Fibroblast of skin of scalp (primary cell): ENCODE data around the gene IGF2BP2.
"Not testable (repeated sequence)": the region's sequence is repeated elsewhere in the genome, so short reads cannot be mapped to it uniquely, and the experiment has no call there.

Experiments
- DNase-seq: peaks from one replicate; pipeline ENCODE4 v3.0.0-alpha.2; 2013

The IGF2BP2 gene

GRCh38 chr3:185837414-185837813 is 12.6 kb upstream of the IGF2BP2 start:
- DNase-seq = no peak

DNA sequence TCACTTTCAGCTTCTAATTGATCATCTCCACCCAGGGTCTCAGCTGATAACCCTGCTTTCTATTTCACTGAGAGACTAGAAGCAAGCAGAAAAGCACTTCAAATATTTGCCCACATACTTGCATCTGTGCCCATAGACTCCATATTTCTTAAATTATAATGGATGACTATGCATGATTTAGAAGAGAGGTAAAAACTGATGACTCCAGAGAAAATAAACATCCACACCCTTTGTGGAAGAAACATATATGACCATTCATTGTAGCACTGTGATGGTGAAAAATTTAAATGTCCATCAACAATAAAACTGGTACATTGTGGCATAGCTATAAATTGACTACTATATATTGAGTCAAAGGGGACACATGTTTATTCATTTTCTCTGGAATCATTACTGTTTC is 7.1 kb upstream of the IGF2BP2 start:
- DNase-seq = no peak

- no peak for DNase-seq
Observed at GRCh38 chr3:185831195-185831594, 6.4 kb upstream of the IGF2BP2 start.

GRCh38 chr3:185830018-185830797 is 5.4 kb upstream of the IGF2BP2 start:
- DNase-seq = no peak

- DNase-seq = no peak
Observed at GRCh38 chr3:185828755-185829154, 3.9 kb upstream of the IGF2BP2 start.

GRCh38 chr3:185827595-185828344 is 2.9 kb upstream of the IGF2BP2 start:
- no peak for DNase-seq

GRCh38 chr3:185825639-185826481 is 1.0 kb upstream of the IGF2BP2 start:
- peak; percentile 40 for DNase-seq

DNA sequence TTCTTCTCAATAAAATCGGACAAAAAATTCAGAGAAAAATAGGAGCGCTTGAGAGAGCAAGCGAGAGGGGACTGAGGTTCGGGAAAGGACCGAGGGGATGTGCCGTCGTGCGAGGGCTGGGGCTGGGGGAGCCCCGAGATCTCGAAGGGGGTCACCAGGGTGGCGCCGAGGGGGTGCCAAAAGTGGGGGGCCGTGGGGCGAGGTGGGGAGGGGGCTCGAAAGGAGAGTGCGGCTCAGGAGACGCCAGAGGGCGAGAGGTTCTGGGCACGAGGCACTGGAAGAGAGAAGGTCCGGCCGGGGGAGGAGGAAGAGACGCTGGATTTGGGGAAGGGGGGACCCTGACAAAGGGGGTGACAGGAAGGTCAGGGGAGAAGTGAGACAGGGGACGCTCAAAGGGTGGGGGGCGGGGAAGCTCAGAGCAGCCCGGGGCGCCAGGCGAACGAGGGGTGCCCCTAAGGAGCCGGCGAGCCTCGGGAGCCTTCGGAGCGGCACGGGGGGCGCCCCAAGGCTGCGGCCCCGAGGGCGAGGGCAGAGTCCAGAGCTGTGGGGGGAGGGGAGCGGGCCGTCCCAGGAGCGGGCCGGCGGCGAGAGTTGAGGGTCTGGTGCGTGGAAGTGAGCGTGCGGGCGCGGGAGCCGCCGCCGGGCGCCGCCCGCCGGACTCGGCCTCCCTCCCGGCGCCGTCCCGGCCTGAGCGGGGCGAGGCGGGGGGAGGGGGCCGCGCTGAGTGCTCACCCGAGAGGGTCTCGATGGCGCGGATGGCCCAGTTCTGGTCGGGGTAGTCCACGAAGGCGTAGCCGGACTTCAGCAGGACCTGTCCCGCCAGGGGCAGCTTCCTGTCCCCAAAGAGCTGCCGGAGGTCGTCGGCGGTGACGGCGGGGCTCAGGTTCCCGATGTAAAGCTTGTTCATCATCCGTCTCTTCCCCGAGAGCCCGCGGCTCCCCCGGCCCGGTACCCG is 514 bp downstream of the IGF2BP2 start:
- peak; percentile 10 for DNase-seq

- DNase-seq = peak; percentile 45
Observed at GRCh38 chr3:185823078-185824044, 1.5 kb downstream of the IGF2BP2 start.

- peak; percentile 75 for DNase-seq
Observed at GRCh38 chr3:185822221-185823000, 2.4 kb downstream of the IGF2BP2 start.

DNA sequence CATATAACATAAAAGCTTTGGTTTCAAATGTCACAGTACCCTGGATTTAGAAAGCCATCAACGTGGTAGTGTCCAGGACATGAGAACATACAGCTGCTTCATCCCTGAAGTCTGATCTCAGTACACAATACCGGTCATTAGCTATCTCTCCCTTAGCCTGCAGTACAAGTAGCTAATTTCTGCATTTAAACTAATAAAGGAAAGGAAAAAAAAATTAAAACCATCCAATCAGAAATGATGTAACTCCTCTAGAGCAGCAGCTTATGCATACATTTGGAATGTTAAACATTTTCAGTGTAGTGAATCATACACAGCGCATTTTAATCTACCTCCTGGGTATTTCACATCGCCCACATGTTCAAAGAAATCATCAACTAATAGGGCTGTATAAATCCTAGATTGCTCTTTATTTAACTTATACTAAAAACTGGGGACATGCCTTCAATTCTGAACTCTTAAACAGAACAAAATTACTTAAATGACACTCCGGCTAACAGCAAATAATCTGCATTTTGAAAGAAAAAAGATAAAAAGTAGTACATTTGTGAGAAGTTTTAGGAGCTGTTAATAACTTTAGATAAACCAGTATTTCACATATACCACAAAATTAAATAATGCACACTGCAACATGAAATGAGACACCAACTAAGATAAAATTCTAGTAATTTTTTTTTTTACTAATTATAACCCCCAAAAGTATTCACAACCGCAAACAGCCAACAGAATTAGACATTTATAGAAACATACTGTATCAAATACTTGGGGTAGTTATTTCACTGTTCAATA is 3.7 kb downstream of the IGF2BP2 start:
- peak; percentile 91 for DNase-seq

DNA sequence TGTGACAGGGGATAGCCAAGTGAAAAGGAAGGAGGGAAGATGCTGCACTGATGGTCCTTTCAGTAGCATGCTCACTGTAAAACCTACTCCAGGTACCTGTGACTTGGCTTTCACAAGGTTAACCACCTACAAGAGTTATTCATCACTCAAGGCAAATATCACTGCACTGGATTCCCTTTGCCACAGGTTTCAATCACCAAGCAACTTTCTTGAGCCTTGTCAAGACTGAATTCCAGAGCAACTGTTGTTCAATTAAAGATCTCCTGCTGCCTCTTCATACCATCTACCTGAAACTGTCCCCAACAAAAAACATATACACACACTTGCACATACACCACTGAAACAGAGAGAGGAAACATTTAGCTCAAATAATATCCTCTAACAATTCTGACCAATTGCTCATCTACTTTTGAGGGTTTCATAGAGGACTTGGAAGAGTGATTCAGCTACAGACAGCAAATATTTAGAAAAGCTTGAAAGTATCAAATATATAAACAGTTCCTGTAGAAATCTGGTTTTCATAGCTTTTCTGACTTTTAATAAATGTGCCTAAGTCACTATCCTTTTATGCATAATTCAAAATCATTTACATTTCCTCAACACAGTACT is 6.5 kb downstream of the IGF2BP2 start:
- DNase-seq = no peak

DNA sequence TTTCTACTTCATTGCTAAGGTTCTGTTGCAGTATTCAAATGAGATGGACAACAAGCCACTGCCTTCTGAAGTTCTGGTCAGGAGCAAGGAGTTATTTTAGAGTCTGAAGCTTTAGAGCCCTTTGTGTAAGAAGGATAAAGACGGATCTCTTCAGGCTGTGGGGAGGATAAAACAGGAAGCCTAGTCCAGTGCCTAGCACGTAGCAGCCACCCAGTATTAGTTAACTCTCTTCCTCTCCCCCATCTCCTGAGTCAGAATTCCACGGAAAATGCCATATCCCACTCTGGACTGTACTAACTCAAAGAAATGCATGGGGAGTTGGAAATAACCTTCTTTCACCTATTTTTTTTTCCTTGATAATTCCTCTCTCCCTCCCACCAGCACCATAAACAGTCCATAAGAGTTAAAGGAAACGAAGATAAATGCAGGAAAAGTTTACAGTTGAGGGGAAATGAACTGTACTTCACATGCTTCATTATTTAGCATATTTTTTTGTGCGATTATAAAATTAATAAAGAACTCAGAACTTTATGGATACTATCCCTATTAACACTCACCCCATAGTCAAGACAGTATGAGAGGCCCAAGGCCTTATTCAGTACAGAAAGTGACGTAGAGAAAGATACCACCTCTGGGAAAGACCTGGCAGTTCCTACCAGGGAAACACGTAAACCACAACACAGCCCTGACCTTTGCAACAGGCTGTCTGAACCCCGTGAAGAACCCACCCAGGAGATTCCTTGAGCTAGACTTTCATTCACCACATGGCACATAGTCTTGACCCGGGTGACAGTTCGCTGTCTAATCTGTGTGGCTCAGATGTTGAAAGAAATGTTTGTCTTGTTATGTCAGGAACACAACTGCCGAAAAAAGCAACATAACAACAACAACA is 9.2 kb downstream of the IGF2BP2 start:
- peak; percentile 38 for DNase-seq

GRCh38 chr3:185813691-185814215 is 11.1 kb downstream of the IGF2BP2 start:
- DNase-seq = peak; percentile 94

GRCh38 chr3:185813205-185813604 is 11.6 kb downstream of the IGF2BP2 start:
- peak; percentile 22 for DNase-seq

- peak; percentile 91 for DNase-seq
Observed at GRCh38 chr3:185807445-185808068, 17.3 kb downstream of the IGF2BP2 start.

- not testable (repeated sequence) for DNase-seq
Observed at GRCh38 chr3:185798831-185799110, 26.1 kb downstream of the IGF2BP2 start.
